GM23338 (cell line): ENCODE data around the gene SLC38A10. TPM values are rescaled to one million over a fixed set of nuclear protein-coding genes. Genes with fewer than 3 reads are reported as not detected.

Source experiments
- ATAC-seq: fragments of 200-7000 bp; cut with Tn5 transposase; 3 replicates; pipeline ENCODE4 v1.9.1; 2020
- DNase-seq: peaks from one replicate; pipeline ENCODE4 v3.0.0-alpha.2; 2015; ENCODE audit warnings: low spot score
- H2AFZ ChIP-seq: fragments of 200-600 bp; sonication (generic); 2 replicates; pipeline ENCODE4 v1.8.0; 2016; ENCODE audit warnings: antibody characterized with exemption, mild to moderate bottlenecking, moderate library complexity
- H3F3A ChIP-seq: fragments of 200-600 bp; sonication (generic); replicated peaks from 2 replicates; pipeline ENCODE4 v1.8.0; 2017; ENCODE audit warnings: antibody characterized with exemption, mixed run types, low read depth
- H3K27ac ChIP-seq: fragments of 200-600 bp; sonication (generic); 2 replicates; pipeline ENCODE4 v1.6.1; 2016; ENCODE audit warnings: low read depth
- H3K27me3 ChIP-seq: fragments of 200-600 bp; sonication (generic); 2 replicates; pipeline ENCODE4 v1.8.0; 2016; ENCODE audit warnings: mild to moderate bottlenecking, mixed run types, moderate library complexity; ENCODE audit not compliant: insufficient read depth
- H3K36me3 ChIP-seq: fragments of 200-600 bp; sonication (generic); 2 replicates; pipeline ENCODE4 v1.8.0; 2016; ENCODE audit warnings: mild to moderate bottlenecking; ENCODE audit not compliant: insufficient read depth
- H3K4me1 ChIP-seq: fragments of 200-600 bp; sonication (generic); 2 replicates; pipeline ENCODE4 v1.8.0; 2016; ENCODE audit warnings: mild to moderate bottlenecking, moderate library complexity; ENCODE audit not compliant: insufficient read depth
- H3K4me2 ChIP-seq: fragments of 200-600 bp; sonication (generic); 2 replicates; pipeline ENCODE4 v1.7.1; 2017; ENCODE audit warnings: mixed run types
- H3K4me3 ChIP-seq: fragments of 200-600 bp; sonication (generic); 2 replicates; pipeline ENCODE4 v1.6.1; 2016; ENCODE audit warnings: mixed run types
- H3K79me2 ChIP-seq: fragments of 200-600 bp; sonication (generic); replicated peaks from 2 replicates; pipeline ENCODE4 v1.8.0; 2017; ENCODE audit warnings: mild to moderate bottlenecking; ENCODE audit not compliant: insufficient read depth
- H3K9me2 ChIP-seq: fragments of 200-600 bp; sonication (generic); 2 replicates; pipeline ENCODE4 v1.8.0; 2017; ENCODE audit not compliant: insufficient read depth
- H4K20me1 ChIP-seq: fragments of 200-600 bp; sonication (generic); replicated peaks from 2 replicates; pipeline ENCODE4 v1.8.0; 2017; ENCODE audit warnings: mild to moderate bottlenecking; ENCODE audit not compliant: insufficient read depth
- H3K27ac Mint-ChIP-seq: 2 replicates; pipeline ENCODE4 v1.8.0; 2020; ENCODE audit warnings: inconsistent platforms, mild to moderate bottlenecking, moderate library complexity, mixed read lengths
- H3K27me3 Mint-ChIP-seq: 3 replicates; pipeline ENCODE4 v1.8.0; 2022; ENCODE audit warnings: low read depth, mild to moderate bottlenecking, moderate library complexity, mixed read lengths, inconsistent platforms; ENCODE audit not compliant: insufficient read depth, poor library complexity
- H3K36me3 Mint-ChIP-seq: 3 replicates; pipeline ENCODE4 v1.8.0; 2021; ENCODE audit warnings: low read depth, mild to moderate bottlenecking, inconsistent platforms, moderate library complexity, mixed read lengths
- H3K4me1 Mint-ChIP-seq: 3 replicates; pipeline ENCODE4 v1.8.0; 2020; ENCODE audit warnings: mild to moderate bottlenecking, inconsistent platforms, mixed read lengths
- H3K4me3 Mint-ChIP-seq: 3 replicates; pipeline ENCODE4 v1.8.0; 2021; ENCODE audit warnings: moderate library complexity, mild to moderate bottlenecking, inconsistent platforms, mixed read lengths
- H3K9me3 Mint-ChIP-seq: 3 replicates; pipeline ENCODE4 v1.8.0; 2020; ENCODE audit warnings: moderate library complexity, mild to moderate bottlenecking, inconsistent platforms, mixed read lengths
- CREB1 ChIP-seq: fragments of 250-450 bp; sonication (Bioruptor Pico); IDR thresholded peaks from 2 replicates; pipeline ENCODE4 v1.5.0; 2020; ENCODE audit warnings: low read depth, mild to moderate bottlenecking, moderate library complexity
- CTCF ChIP-seq, 2 experiments: fragments of 200-600 bp in 1 of 2; sonication (generic) in 1 of 2; conservative IDR thresholded peaks; 2 replicates each; pipeline versions ENCODE4 v1.5.1 to v1.6.1; 2016 to 2017; ENCODE audit warnings: antibody characterized with exemption in 2 of 2, low read depth in 2 of 2, mild to moderate bottlenecking in 2 of 2, moderate library complexity in 1 of 2
- ETS1 ChIP-seq: IDR thresholded peaks from 2 replicates; pipeline ENCODE4 v1.6.1; 2016; ENCODE audit warnings: antibody characterized with exemption
- EZH2 ChIP-seq: fragments of 200-600 bp; sonication (generic); IDR thresholded peaks from one replicate; pipeline ENCODE4 v1.8.0; 2017; ENCODE audit warnings: antibody characterized with exemption, mild to moderate bottlenecking, low read depth; ENCODE audit not compliant: unreplicated experiment
- EZH2phosphoT487 ChIP-seq: fragments of 200-600 bp; sonication (generic); IDR thresholded peaks from one replicate; pipeline ENCODE4 v1.8.1; 2018; ENCODE audit warnings: antibody characterized with exemption; ENCODE audit not compliant: unreplicated experiment
- JUNB ChIP-seq: IDR thresholded peaks from one replicate; pipeline ENCODE4 v1.6.1; 2016; ENCODE audit warnings: antibody characterized with exemption; ENCODE audit not compliant: unreplicated experiment
- NANOG ChIP-seq: IDR thresholded peaks from 2 replicates; pipeline ENCODE4 v1.6.1; 2016; ENCODE audit warnings: antibody characterized with exemption, borderline replicate concordance
- POLR2AphosphoS5 ChIP-seq: IDR thresholded peaks from 2 replicates; pipeline ENCODE4 v1.6.1; 2016; ENCODE audit warnings: antibody characterized with exemption, low read depth
- REST ChIP-seq: IDR thresholded peaks from one replicate; pipeline ENCODE4 v1.6.1; 2018; ENCODE audit warnings: antibody characterized with exemption; ENCODE audit not compliant: unreplicated experiment
- ZNF114 ChIP-seq: fragments of 250-450 bp; sonication (Bioruptor Pico); IDR thresholded peaks from 2 replicates; pipeline ENCODE4 v1.5.0; 2020; ENCODE audit warnings: mild to moderate bottlenecking, moderate library complexity
- ZNF331 ChIP-seq: fragments of 250-450 bp; sonication (Bioruptor Pico); IDR thresholded peaks from 2 replicates; pipeline ENCODE4 v1.5.0; 2020; ENCODE audit warnings: low read depth, mild to moderate bottlenecking, moderate library complexity
- polyA plus RNA-seq: library from polyadenylated mRNA; unstranded; fragments of >200 nt; fragmentation: Nextera tagmentation; extraction: Ambion mirVana; gene quantifications from 2 replicates; pipeline ENCODE4 v1.2.1, GENCODE V29; 2016
- total RNA-seq: library from RNA; depleted of rRNA; stranded (reverse); fragments of >200 nt; shearing (Covaris generic); gene quantifications from 2 replicates; pipeline ENCODE4 v1.2.3, GENCODE V29; 2014

The SLC38A10 gene
- total and polyA plus RNA-seq, 2 experiments from 2014 or later, result 17.1 to 55.8 TPM

GRCh38 chr17:81309859-81310839 lies 15.0 kb upstream of the SLC38A10 start:
- peaks cover 6% of the 10 kb centered on the region; the same call in 1 of the 3 replicates for H3K9me3 Mint-ChIP-seq
- ATAC-seq, result peak; percentile 8
- Histone ChIP-seq H3K27ac (no peak overlapping the region), H3F3A (no peaks in the 10 kb centered on the region), H3K9me2 (no peaks in the 10 kb centered on the region), H3K27me3 (no peaks in the 10 kb centered on the region), H2AFZ (peak overlapping the region; percentile 87; the same call in 1 of the 2 replicates), H3K4me1 (peaks cover 13% of the 10 kb centered on the region; the same call in 1 of the 2 replicates), H3K4me3 (no peak overlapping the region), H4K20me1 (no peaks in the 10 kb centered on the region), H3K79me2 (no peaks in the 10 kb centered on the region), H3K4me2 (no peak overlapping the region), H3K36me3 (no peaks in the 10 kb centered on the region)
- no peak for TF ChIP-seq JUNB
- TF ChIP-seq POLR2AphosphoS5, result no peak
- TF ChIP-seq CTCF (conservative IDR thresholded peaks at IDR 0.05; ENCODE audit: low read depth in 2 of 2), result no peak
- no peak for TF ChIP-seq EZH2phosphoT487
- TF ChIP-seq ZNF331 (CRISPR knock-in tag), result no peak
- TF ChIP-seq REST, result no peak
- no peak for TF ChIP-seq ZNF114 (CRISPR knock-in tag)
- no peak for TF ChIP-seq CREB1 (CRISPR knock-in tag)
- TF ChIP-seq NANOG, result no peak
- no peak for TF ChIP-seq EZH2
- no peak for TF ChIP-seq ETS1
- no peak overlapping the region for H3K4me3 Mint-ChIP-seq
- no peaks in the 10 kb centered on the region for H3K36me3 Mint-ChIP-seq
- no peak for DNase-seq
- H3K4me1 Mint-ChIP-seq, result peaks cover 10% of the 10 kb centered on the region
- H3K27me3 Mint-ChIP-seq, result peaks cover 6% of the 10 kb centered on the region
- no peak overlapping the region for H3K27ac Mint-ChIP-seq
